Erythroblast (primary cell): Measurements from ENCODE around the gene SMIM30.
A peak's percentile ranks its signal among the peaks of the same experiment; 100 is the strongest.

Experiments used
- DNase-seq, 2 experiments: peaks; one replicate each; lab custom pipeline; 2025; lab: John Stamatoyannopoulos, UW
- GATA1 ChIP-seq: IDR thresholded peaks from 2 replicates; pipeline ENCODE4 v1.6.1; 2011; ENCODE audit warnings: low read depth, mild to moderate bottlenecking, control low read depth, low read length, moderate library complexity
- POLR2A ChIP-seq: IDR thresholded peaks from 2 replicates; pipeline ENCODE4 v1.6.1; 2011; ENCODE audit warnings: mild to moderate bottlenecking, low read length

The SMIM30 gene

DNA sequence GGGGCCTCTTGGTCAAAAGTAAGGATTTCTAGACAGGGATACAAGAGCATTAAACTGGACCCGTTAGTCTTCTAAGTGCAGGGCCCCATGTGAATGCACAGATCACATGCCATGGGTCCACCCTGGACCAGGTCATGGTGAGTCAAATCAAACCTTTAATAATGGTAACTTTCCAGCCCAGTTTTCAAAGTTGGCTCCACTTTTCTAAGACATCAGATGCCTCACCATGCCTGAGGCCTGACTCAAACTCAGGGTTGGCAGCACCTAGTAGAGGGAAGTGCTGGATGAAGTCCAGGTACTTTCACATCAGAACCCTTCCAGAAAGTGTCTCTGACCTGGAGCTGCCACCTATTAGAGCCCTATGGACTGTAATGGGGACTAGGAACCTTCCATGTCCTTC lies 9.7 kb upstream of the SMIM30 start:
- no peak for DNase-seq
- TF ChIP-seq POLR2A (no peak), GATA1 (no peak)

DNA sequence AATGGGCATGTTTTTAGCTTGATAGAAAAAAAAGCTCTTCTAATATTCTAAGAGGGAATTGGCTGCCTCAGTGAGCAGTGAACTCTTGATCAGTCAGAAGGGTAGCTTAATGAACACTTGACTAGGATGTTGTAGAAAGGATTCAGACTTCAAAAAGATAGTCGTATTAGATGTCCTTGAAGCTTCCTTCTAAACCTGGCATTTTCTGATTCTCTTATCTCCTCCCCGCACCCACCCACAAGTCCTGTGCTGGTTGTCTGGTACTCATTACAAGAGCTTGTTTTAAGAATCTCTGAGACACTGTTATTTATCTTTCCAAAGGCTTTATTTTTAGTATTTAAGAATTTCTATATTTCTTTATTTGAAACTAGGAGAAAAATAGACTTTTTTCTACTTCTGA lies 7.4 kb upstream of the SMIM30 start:
- DNase-seq = peak; percentile 20 to 69
- TF ChIP-seq GATA1 (no peak), POLR2A (no peak)

DNA sequence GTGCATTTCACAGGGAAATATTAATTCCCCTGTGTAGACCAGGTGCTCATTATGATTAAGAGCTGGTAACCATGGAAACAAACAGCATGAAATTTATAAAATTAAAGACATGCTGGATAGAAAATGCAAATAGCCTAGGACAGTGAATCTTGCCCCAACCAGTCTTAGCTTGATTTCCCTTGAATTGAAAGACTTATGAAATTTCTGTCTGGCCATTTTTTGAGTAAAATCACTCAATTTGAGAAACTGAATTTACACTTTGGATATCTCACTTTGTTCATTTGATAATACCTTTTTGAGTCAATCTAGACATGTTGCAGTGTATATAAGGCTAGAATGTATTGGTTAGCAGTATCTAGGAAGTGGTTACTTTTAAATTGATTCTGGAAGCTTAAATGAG lies 4.4 kb upstream of the SMIM30 start:
- TF ChIP-seq GATA1 (no peak), POLR2A (no peak)
- no peak for DNase-seq

DNA sequence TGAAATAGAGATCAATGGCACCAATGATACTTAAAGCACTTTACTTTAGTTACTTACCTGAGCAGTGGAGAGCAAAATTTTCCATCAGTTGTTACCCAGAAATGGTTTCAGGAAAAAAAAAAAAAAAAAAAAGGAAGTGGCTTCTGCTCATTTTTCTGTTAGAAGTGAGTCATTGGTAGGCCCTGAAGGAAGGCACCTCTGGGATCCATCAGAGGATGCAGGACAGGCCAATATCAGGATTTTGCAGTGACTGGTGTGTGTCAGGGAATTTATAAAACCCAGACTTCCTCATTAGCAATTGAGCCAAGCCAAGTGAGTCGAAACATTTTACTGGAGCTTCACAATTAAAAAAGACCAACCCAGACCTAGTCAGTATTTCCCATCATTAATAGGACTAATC lies 2.3 kb upstream of the SMIM30 start:
- no peak for DNase-seq
- TF ChIP-seq GATA1 (no peak), POLR2A (no peak)

DNA sequence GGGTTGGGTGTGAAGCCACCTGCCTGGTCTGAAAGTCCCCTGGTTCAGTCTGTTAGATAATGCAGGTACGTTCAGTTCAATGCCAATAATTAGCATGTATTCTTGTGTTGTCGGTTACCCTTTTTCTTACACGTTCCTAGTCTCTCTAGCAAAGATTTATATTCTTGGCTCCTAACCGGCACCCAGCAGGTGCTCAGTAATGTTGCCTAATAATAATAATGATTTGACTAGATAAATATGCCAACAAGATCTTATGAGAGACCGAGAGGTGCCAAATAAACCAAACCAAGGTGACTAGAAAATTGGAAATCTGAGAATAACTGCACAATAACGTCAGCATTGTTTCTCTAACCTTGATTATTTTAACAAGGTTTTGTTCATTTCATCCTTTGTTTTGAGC lies 1.1 kb upstream of the SMIM30 start:
- TF ChIP-seq GATA1 = no peak
- no peak for TF ChIP-seq POLR2A
- DNase-seq = no peak

DNA sequence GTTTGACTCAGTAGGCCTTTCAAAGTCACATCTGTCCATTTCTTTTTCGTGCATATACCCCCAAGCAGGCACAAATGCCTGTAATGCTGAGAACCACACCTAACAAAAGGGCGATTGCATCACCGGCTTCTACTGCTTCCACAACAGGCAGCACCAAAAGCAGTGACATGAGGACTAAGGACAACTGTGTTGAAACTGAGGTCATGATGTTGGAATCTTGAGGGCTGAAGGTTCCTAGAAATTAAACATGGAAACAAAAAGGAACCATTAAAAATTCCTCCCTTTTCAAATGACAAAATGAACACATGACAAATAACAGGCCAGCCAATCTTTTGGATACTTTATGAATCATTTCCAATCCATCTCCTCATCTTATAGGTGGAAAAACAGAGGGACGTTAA lies 980 bp downstream of the SMIM30 start:
- peak; percentile 1 to 24 for DNase-seq

DNA sequence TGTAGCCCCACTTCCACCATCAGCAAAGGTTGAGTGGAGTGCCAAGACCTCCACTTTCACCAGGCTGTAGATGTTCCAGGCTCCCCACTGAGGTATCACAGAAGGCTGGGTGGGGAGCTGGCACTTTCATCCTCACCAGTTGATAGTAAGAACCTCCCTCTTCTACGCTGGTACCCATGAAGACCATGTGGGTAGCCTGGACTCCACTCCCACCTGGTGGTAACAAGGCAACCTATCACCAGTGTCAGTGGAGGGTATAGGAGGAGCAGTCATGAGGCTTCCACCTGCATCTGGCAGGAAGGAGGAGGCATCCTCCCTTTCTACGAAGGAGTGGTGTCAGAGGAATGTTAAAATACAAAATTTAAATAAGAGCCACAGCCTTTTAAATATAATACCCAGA lies 4.4 kb downstream of the SMIM30 start:
- peak; percentile 8 to 11 for DNase-seq

DNA sequence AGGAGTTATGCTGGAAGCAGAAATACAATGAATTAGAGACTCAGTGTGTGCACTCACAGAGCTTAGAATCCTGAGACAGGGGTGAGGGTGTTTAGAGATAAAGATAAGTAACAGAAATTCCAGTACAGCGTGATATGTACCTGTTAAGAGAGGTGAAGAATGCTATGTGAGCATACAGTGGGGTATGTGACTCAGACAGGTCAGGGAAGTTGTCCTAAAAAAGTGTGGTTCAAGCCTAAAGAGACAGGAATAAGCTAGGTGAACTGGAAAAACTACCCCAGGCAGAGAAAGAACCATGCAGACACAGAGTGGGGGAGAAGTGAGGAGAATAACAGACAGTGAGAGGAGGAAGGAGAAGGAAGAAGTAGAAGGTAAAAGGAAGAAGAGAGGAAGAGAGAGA lies 8.6 kb downstream of the SMIM30 start:
- TF ChIP-seq POLR2A (no peak), GATA1 (no peak)
- no peak for DNase-seq

More for the DNA sequence above, 4.4 kb downstream of the SMIM30 start:
- no peak for TF ChIP-seq POLR2A
- no peak for TF ChIP-seq GATA1

DNA sequence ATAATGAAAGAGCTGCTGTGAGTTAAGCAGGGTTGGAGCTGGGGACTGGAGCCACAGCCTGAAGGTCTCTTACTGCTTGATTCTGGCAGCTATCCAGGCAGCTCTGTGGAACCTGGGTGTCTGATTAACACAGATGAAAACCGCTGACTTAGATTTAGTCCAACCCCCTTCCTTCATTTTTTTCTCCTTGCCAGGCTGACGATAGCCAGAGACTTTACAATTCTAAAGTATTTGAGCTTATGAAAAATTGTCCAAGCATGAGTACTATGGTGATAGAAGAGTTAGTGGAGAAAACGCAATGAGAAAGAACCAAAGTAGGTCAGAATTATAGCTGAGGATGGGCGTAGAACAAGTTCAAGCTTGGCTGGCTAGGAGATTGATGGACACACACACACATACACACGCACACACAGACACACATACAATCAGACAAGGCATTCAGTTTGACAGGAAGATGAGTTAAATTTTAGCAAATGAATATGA lies 18.2 kb downstream of the SMIM30 start:
- DNase-seq = peak in 1 of 2 experiments; percentile 18
- TF ChIP-seq GATA1 (no peak), POLR2A (no peak)

DNA sequence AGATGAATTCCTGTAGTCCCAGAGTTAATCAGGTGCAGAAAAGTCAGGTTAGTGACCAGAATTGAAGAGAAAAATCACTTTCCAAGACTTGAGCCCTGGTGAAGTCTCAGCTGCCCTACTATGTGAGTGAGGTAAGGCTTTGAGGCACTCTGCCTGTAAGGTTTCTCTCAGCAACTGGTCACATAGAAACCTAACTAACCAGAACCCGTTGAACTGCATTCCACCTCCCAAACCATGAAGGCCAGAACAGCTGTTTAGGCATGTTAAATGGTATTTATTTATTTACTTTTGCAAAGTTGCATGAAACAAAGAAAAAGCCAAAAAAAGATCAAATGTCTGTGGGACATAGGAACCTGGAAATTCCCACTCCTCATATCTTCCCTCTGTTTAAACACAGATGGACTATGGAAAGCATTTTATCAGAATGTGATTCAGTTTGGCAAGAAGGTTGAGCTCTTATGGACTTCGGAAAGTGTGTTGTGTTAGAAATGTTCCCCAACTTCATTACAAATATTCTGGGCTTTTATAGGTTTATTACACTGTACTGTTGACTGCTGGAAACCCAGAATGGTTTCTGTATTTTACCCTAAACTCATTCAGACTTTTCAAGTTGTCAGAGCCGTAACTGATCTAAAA lies 19.0 kb downstream of the SMIM30 start:
- TF ChIP-seq POLR2A = no peak
- no peak for TF ChIP-seq GATA1
- no peak for DNase-seq

DNA sequence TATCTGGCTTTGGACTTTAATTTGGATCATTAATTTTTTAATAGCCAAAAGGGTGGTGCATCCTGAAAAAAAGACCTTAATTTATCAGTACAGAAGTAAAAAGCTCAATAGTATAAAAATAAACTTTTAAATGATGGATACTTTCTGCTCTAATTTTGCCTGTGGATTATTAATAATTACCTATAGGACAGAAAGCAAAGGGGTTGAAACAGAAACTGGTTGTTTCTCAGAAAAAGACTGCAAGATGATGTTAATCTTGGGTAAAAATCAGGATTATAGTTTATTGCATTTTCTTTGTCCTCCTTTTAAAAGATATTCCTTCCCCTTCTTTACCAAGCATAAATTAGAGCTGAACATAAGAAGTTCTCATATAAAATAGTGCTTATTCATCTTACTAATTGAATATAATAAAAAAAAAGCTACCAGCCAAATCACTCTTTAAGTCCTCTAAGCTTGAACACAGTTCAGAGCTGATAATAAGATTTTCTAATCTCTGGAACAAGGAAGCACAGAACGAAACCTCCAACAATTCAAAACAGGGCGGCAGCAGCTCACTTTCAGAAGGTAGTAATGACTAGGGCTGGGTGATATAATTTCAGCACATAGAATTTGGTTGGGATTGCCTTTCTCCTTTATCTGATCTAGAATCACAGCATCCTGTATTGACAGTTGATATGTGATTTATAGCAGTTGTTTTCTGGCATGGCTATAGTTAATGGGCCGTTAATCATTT lies 23.7 kb downstream of the SMIM30 start:
- DNase-seq = no peak
- no peak for TF ChIP-seq POLR2A
- TF ChIP-seq GATA1 = no peak

DNA sequence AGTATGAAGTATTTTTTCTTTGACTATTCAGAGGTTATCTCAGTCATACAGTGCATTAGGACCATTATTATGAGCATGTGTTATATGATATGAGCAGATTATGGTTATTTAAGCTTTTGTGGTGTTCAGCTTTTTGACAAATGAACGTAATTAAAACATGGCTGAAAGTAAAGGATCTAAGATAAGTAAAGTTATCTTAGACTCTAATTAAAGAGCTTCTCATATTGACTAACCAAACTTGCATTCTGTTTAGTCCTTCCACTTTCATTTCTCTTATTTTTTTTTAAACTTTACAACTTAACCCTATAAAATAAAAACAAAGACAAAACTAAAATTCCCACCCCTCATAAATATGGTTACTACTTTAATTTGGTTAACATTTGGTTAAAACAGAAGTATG lies 24.8 kb downstream of the SMIM30 start:
- DNase-seq = no peak
- TF ChIP-seq POLR2A (no peak), GATA1 (no peak)

DNA sequence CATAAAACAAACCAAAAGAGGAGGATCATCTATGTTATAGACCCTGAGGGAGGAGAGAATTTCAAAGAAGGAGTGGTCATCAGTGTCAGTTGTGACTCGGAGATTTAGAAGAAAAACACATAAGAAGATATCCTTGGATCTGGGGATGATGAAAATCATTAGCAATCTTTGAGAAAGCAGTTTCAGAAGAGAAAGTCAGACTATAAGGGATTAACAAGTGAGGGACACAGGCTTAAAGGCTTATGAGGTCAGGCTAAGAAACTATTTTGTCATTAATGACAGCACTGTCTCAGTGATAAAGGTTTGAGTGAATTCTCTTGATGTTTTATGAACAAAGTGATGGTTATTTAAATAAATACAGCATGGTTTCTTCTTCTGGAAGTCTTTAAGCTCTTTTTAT lies 25.6 kb downstream of the SMIM30 start:
- TF ChIP-seq GATA1 (no peak), POLR2A (no peak)
- peak in 1 of 2 experiments; percentile 14 for DNase-seq

DNA sequence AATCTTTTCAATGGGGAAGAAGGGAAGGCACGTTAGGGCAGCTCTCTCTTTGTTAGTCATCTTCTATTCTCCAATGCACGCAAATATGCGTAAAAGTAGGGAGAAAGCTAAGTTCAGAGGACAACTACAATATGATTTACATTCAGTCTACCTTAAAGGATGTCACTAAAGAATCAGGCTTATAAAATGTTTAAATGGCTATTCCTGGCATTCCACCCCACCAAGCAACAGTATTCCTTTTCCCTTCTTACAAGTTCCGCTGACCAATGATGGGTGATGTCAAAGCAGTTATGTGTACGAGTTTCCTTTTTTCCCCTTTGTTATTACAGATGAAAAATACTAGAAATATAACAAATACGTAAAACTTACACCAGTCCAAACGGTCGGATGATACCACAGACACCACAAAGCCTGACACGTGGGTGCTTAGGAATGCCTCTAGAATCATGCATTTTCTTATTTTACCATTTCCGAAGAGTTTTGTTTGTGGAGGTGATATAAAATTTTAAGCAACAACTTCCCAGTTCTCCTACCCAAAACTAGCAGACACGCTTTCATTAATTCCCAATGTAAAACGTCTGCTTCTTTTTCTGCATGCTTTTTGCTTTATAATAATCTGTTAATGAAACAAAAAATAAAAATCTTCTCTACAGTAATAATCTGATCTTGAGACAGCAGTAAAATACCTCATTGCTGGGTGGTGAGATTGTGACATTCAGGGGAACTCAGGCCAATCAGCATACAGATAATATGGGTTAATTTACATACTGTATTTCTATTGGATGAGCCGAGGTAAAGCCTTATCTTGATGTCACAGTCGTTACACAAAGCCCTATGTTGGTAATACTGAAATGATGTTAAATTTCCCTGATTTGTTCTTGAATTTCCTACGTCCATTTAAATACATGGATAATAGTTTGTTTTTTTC lies 31.0 kb downstream of the SMIM30 start:
- TF ChIP-seq GATA1 = no peak
- no peak for TF ChIP-seq POLR2A
- peak; percentile 31 to 63 for DNase-seq
